ENCODE data around the gene BIRC2. TPM values are rescaled to one million over a fixed set of nuclear protein-coding genes. Genes with fewer than 3 reads are reported as not detected.

BIRC2 gene
- total RNA-seq = 77.9 and 79.9 TPM in 2 replicates

DNA sequence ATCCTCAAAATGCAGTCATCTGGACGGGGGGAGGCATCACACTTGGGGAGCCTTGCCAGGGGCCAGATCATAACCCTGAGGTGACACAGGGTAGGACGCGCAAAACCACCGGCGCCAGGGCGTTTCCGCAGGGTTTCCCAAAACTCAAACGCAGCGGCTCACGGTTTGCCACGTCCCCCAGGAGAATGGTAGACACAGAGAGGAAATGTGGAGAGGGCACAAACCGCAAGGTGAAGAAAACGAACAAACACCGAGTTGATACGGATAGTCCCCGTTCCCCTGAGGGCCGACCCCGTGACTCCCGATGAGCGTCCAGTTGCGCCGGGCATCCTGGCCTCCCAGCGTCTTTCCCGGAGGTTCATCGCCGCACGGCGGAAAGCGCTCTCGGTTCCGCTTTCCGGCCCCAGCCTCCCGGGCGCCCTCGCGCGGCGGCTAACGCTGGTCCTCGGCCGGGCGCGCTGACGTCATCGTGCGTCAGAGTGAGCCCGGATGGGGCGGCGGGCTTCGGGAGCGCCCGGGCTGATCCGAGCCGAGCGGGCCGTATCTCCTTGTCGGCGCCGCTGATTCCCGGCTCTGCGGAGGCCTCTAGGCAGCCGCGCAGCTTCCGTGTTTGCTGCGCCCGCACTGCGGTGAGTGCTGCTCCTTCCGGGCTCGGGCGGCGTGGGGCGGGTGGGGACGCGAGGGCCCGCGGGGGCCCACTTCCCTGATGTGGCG is at the start of gene BIRC2:
Gene BIRC2, plus strand, starts transcription at position 467 of the 714 bp plus-strand sequence. CDS start 2,641 bp downstream, outside the sequence.

DNA sequence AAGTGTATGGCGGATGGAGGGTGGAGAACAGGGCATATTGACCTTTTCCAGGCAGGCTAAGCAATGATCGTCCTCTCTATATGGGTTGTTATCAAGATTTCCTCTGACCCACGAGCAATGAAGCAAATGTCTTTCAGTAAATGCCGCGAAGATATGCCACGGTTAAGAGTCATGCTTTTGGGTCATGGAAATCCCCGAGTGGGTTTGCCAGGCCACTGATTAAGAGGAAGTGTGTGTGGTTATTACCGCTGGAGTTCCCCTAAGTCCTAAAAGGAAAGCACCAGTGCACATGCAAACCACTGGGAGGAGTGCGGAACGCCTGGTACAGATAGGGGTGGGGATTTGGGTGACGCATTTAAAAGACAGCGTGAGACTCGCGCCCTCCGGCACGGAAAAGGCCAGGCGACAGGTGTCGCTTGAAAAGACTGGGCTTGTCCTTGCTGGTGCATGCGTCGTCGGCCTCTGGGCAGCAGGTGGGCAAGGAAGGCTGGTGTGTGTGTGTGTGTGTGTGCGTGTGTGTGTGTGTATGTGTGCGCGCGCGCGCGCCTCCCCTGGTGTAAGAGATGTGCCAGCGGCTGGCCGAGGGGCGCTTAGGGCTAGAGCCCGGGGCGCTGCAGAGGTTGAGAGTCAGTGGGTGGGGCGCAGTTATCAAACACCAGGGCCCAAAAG is 29.8 kb upstream of the BIRC2 start, which contains the start of gene BIRC3:
Gene BIRC3, plus strand, starts transcription at position 386 of the 669 bp plus-strand sequence. CDS start 7,026 bp downstream, outside the sequence.

Other genes with a start within 250 kb of the BIRC2 start
- gene YAP1, start 236.8 kb upstream of the BIRC2 start, total RNA-seq = 195 and 207 TPM in 2 replicates
- 3.1 and 9.0 TPM in 2 replicates for gene BIRC3, start 29.7 kb upstream of the BIRC2 start, total RNA-seq
- 152 and 217 TPM in 2 replicates for gene TMEM123, start 105.6 kb downstream of the BIRC2 start, total RNA-seq
- 5.0 TPM in 1 of 2 replicates, not detected in the other for gene MMP7, start 183.5 kb downstream of the BIRC2 start, total RNA-seq